Heart left ventricle (tissue), 13 donors: ENCODE data around the gene THADA.

Experiments used
- POLR2A ChIP-seq, 2 donors: fragments of 450-650 bp; IDR thresholded peaks; one replicate each; pipeline ENCODE4 v1.6.1; 2017; ENCODE audit warnings: antibody characterized with exemption in 2 of 2, mild to moderate bottlenecking in 2 of 2, moderate library complexity in 2 of 2
- TF ChIP-seq, protein P1 (sequence below), 12 donors: fragments of 200-600 bp; sonication (generic) in 4 of 12; IDR thresholded peaks; one replicate each; pipeline versions ENCODE4 v1.5.0 to v1.8.0; 2018 to 2022; ENCODE audit warnings: antibody characterized with exemption in 12 of 12, mild to moderate bottlenecking in 5 of 12
- donor health status: ischemic (EF 13 %, LVEDD 7.1; RV severe dilation, severe dysfunction).
- donor health status: DM: no; HTN: yes; CAD: no.
- donor health status: DM: no; HTN: no; CAD: no.
- donor health status: ischemic (EF 25% LVEDD 6.9; RV normal size, moderate dysfunction).
- donor health status: ischemic (EF 25% LVEDD 5.7; RV mildly dilated, moderate dysfunction).
- donor health status: ischemic (EF 35%, LVEDD 5.7; RV mildly dilated, moderate dysfunction).
- donor health status: nonischemic (EF 11% LVEDD 7.7; RV severe dilation, severe dysfunction).
- donor health status: DM: yes; HTN: yes; CAD: no.
- donor health status: PGD.
- donor health status: ischemic (EF 29% LVEDD 5.4; RV normal size, mild dysfunction).
- donor health status: nonischemic (EF 23%, LVEDD 6.1; RV moderate dilation, normal function).

DNA sequence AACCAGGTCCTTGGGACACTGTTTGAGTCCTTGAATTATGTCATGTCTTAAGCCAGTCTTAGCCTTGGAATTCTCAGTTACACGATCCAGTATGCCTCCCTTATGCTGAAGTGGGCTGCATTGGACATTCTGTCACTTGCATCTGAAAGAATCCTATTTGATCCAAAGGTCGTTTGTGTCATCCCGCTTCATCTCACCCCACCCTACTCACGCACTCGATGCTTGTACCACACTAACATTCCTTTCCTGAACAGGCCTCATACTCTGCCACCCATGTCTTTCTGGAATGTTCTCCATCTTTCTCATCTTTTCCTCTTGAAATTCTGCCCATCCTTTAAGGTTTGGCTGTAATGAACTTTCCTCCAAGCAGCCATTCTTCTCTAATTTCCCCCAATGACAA, 341.5 kb downstream of the THADA start:
- TF ChIP-seq, protein P1, sequence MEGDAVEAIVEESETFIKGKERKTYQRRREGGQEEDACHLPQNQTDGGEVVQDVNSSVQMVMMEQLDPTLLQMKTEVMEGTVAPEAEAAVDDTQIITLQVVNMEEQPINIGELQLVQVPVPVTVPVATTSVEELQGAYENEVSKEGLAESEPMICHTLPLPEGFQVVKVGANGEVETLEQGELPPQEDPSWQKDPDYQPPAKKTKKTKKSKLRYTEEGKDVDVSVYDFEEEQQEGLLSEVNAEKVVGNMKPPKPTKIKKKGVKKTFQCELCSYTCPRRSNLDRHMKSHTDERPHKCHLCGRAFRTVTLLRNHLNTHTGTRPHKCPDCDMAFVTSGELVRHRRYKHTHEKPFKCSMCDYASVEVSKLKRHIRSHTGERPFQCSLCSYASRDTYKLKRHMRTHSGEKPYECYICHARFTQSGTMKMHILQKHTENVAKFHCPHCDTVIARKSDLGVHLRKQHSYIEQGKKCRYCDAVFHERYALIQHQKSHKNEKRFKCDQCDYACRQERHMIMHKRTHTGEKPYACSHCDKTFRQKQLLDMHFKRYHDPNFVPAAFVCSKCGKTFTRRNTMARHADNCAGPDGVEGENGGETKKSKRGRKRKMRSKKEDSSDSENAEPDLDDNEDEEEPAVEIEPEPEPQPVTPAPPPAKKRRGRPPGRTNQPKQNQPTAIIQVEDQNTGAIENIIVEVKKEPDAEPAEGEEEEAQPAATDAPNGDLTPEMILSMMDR (IDR thresholded peaks at IDR 0.05) = no peak
- TF ChIP-seq POLR2A (IDR thresholded peaks at IDR 0.05) = no peak
